Kidney glomerular epithelial cell (primary cell): ENCODE results near the gene FOXP1.

Experiments
- DNase-seq: peaks from one replicate; lab custom pipeline; 2025; lab: John Stamatoyannopoulos, UW

Gene FOXP1

GRCh38 chr3:71060536-71060935 lies 523.0 kb downstream of the FOXP1 start:
- DNase-seq: no peak

- no peak for DNase-seq
Measured at GRCh38 chr3:71057526-71057894, 526.0 kb downstream of the FOXP1 start.

DNA sequence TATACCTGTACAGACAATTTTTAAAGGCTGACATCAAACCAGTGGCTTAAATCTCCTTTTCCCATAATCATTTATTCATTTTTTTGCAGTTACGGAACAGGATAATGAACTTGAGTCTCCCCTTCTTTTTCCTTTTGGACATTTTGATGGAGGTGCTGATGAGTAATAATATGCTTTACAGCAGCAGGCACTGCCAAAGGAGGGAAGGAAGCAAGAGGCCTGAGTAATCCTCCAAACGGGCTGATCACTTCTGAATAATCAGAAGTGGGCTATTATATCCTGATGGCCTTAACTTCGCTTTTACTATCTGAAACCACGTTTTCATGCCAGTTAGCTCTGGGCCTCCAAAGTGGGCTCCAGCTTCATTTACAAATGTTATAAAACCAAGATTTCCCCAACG lies 527.2 kb downstream of the FOXP1 start:
- no peak for DNase-seq

DNA sequence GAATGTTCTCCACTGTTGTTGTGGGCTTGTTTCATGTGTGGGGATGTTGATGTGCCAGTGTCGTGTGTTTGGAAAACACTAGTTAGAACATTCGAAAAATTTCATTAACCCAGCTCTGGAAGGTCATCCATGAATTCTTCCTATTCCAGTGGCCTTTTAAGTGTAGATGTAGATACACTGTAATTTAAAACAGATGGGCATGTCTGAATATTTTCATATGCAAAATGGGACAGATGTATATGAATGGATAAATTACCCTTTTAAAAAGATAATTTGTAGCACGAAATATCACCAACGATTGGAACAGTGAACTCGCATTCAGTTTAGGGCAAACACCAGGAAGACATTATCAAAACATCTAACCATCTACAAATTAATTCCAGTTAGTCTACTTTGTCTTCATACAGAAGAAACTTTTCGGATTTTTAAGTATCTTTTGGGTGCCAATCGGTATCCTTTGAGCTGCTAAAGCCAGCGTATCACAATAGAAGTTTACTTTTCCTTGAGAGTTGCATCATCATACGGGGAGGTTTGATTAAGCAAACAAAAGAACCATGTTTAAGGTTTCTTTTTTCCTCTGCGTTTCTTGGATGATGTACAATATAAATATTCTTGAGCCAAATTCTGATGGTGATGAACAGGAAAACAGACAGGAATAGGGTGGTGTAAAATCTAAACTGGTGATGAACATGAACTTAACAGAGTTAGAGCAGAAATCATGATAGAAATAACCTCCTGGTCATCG lies 528.1 kb downstream of the FOXP1 start:
- no peak for DNase-seq

- DNase-seq: no peak
Measured at GRCh38 chr3:71054312-71054711, 529.2 kb downstream of the FOXP1 start.

DNA sequence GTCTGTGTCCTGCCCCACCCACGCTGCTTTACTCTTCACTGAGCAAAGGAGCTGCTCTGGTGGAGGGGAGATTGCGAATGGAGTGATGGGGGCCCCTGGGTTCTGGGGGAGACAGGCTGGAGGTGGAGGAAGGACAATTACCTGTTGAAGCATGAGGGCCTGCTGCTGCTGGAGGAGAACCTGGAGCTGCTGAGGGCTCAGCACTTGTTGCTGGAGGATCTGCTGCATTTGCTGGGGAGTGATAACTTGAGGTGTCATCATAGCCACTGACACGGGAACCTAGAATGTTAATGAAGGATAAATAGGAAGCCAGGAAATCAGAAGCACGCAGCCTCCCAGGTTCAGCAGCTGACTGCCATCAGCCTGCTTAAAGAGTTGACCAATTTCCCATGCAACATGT lies 530.0 kb downstream of the FOXP1 start:
- DNase-seq: no peak

DNA sequence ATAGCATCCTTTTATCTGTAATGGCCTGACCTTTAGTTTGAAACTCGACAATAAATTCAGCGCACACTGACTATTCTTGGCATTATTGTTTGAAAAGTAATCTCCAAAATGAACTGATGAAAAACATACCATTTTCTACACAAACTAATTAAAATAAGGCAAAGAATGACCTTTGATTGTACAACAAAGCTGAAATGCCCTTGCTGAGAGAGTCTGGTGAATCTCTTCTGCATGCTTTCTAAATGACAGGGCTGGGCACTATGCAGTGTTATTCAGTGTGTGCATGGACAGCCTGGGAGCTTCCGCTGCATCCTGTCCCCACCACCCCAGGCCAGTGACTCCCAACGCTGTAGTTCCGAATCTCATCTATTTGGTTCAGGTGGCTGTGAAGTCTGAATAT lies 530.8 kb downstream of the FOXP1 start:
- no peak for DNase-seq

- DNase-seq: no peak
Measured at GRCh38 chr3:71051893-71052687, 531.4 kb downstream of the FOXP1 start.

GRCh38 chr3:71051259-71051595 lies 532.3 kb downstream of the FOXP1 start:
- no peak for DNase-seq

- DNase-seq: peak; percentile 66
Measured at GRCh38 chr3:71050538-71051258, 532.8 kb downstream of the FOXP1 start.

- DNase-seq: peak; percentile 41
Measured at GRCh38 chr3:71050166-71050537, 533.4 kb downstream of the FOXP1 start.

DNA sequence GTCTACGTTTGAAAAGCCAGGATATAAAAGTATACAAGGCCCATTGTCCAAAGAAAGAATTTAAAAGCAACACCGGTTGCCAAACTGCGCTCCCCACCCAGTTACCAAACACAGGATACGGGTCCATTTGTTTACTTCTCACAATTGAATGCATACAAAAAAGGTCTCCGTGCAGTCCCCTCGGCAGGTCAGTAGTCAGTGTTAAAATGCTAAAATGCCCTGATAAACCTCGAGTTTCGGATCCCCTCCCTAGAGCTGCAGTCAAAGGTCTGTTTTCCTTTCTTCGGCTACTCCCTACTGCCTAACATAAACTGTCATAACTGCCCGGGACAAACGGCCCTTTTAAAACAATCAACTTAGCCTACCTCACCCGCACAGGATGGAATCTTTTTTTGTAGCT lies 534.6 kb downstream of the FOXP1 start:
- DNase-seq: no peak

DNA sequence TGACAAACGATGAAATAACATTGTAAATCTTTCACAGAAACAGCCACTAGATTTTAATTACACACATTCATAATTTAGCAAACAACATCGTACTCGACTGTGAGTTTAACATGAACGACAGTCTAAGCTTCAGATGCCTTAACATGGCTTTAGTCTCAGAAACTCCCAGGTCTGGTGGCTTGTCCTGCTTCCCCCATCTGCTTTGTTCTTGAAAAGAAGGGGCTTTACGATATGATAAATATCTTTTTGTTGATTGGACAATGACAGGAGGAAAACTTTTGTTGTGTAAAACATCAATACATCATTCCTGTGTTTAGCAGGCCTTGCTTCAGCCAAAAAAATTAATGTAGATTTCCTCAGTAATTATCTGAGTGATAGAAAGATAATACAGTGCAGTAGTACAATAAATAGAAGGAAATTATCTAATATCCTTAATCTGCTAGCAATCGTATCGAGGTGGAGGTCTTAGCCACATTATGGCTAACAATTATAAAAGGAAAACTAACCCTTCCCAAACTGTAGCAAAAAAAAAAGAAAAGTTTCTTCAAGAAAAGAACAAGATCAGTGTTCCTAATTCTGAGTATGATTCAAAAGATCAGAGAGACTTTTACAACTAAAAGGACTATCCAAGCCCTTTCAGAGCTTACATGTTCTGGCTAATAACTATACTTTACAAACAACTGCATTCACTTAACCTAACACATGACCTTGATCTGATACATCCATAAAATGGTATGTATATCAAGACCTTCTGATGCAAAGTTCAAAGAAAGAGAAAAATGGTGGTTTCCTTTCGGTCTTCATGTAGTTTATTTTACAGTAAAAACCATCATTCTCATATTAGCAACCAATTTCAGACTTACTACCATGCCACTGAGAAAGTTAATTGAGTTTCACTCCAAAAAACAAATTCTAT lies 535.7 kb downstream of the FOXP1 start:
- DNase-seq: no peak

DNA sequence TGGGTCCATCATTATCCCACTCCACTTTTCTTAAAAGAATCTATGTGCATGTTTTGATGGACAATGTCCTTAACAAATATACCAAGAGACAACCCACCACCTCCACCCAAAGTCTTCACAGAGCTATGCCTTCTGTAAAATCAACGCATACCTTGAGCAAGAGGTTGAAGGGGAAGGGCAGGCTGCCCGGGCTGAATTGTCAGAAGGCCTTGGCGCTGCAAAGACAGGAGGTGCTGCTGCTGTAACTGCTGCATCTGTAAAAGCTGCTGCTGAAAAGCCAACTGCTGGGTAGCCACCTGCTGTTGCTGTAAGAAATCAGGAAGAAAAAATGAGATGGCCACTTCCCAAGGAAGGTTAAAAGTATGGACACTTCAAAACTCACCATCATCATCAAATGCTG lies 536.7 kb downstream of the FOXP1 start:
- DNase-seq: no peak

DNA sequence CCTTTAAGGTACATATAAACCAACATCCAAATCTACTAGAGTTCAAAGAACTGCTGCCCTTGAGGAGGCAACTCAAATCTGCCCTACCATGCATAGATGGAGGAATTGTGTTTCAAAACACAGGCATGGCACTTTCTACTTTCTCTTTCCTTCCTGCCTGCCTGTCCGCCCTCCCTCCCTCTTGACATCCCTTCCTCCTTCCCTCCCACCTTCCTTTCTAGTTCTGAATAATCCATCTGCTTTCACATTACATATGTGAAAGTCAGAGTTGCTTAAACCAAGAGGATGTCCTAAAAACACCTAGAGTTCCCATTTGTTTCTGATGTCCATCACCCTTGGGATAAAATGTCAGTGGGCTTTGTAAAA lies 537.6 kb downstream of the FOXP1 start:
- DNase-seq: no peak

GRCh38 chr3:71045212-71045916 lies 538.2 kb downstream of the FOXP1 start:
- no peak for DNase-seq

GRCh38 chr3:71042759-71043158 lies 540.8 kb downstream of the FOXP1 start:
- DNase-seq: no peak

GRCh38 chr3:71041371-71041770 lies 542.2 kb downstream of the FOXP1 start:
- DNase-seq: no peak

DNA sequence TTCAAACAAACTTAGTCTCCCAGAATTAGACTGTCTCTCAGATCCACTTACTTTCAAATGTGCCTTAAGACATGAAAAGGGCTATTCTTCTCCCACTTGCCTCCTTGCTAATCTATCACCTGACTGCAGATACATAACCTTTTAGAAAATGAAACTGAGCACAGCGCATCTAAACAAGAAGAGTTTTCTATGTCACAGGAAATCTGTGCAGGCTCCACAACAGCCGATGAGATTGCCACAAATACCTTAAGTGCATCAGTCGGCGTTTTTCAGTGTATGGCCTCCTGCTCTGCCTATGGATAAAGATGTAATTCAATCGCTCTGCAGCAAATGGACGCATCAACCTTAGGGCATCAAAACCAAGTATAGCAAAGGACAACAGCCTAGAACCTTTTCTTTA lies 544.2 kb downstream of the FOXP1 start:
- no peak for DNase-seq

DNA sequence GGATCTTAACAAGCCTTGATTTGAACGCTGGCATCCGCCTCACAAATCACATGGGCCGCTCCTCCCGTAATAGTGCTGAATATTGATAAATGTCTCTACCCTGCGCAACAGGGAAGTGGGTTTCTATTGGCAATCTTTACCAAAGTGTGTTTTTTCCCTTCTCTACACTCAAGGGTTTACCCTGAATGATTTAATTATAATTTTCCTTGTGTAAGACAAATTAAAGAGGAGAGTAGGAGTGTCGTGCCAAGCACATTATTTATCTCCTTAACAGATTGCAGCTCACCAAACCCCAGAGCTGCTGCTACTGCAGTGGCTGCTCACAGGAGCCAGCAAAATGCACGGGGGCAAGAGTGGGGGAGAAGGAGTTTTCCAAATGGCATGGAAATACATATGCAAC lies 545.8 kb downstream of the FOXP1 start:
- no peak for DNase-seq

DNA sequence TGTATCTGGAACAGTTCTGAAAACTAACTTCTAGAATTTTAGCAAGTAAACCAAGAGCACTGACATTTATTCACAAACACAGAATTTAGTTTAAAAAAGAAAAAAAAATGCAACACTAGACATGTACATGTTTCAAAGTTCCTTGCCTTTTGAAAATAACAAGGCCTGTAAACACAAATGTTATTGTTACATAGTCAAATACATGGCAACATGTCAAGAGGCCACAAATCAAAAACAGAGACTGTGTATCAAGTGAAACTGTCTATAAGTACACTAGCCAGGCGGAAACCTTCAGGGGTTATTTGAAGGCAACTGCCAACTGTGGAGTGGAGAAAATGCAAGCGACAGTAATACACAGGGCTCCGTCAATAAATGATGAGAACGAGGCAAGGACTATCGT lies 547.6 kb downstream of the FOXP1 start:
- DNase-seq: no peak

GRCh38 chr3:71035314-71035713 lies 548.2 kb downstream of the FOXP1 start:
- DNase-seq: no peak
